Activated T-helper 2 cell treated with anti-CD3 and anti-CD28 coated beads, Interferon-gamma antibody, Interleukin-2, Interleukin-4, amounts not matched to agents 10 μg/mL and 5 μg/mL and 100 μg/mL, durations not matched to agents 14 hours and 24 hours and 36 hours (primary cell): ENCODE data around the gene ITLN2. TPM values are rescaled to one million over a fixed set of nuclear protein-coding genes. Genes with fewer than 3 reads are reported as not detected.
"Not testable (repeated sequence)": the region's sequence is repeated elsewhere in the genome, so short reads cannot be mapped to it uniquely, and the experiment has no call there.

Source experiments
- DNase-seq: peaks from one replicate; pipeline ENCODE4 v3.0.0; 2021; ENCODE audit warnings: low spot score
- H3K27ac Mint-ChIP-seq: one replicate; pipeline ENCODE4 v1.8.0; 2021; ENCODE audit warnings: mixed read lengths
- H3K27me3 Mint-ChIP-seq: one replicate; pipeline ENCODE4 v1.8.0; 2021; ENCODE audit warnings: low read depth, mixed read lengths
- H3K36me3 Mint-ChIP-seq: one replicate; pipeline ENCODE4 v1.8.0; 2021; ENCODE audit warnings: low read depth, mixed read lengths
- H3K4me1 Mint-ChIP-seq: one replicate; pipeline ENCODE4 v1.8.0; 2021; ENCODE audit warnings: low read depth, mixed read lengths
- H3K4me3 Mint-ChIP-seq: one replicate; pipeline ENCODE4 v1.8.0; 2021; ENCODE audit warnings: low read depth, mild to moderate bottlenecking, moderate library complexity, mixed read lengths
- H3K9me3 Mint-ChIP-seq: one replicate; pipeline ENCODE4 v1.8.0; 2021; ENCODE audit warnings: mixed read lengths
- intact Hi-C: fragments of 100-400 bp; cut with micrococcal nuclease; formaldehyde crosslinking; loops from one replicate; pipeline ENCODE4 v1.15.1; 2023
- total RNA-seq: library from RNA; stranded (reverse); gene quantifications from 2 replicates; pipeline ENCODE4 v1.2.3, GENCODE V29; 2022

The ITLN2 gene
- total RNA-seq, 1 donor from 2014 or later: not detected

DNA sequence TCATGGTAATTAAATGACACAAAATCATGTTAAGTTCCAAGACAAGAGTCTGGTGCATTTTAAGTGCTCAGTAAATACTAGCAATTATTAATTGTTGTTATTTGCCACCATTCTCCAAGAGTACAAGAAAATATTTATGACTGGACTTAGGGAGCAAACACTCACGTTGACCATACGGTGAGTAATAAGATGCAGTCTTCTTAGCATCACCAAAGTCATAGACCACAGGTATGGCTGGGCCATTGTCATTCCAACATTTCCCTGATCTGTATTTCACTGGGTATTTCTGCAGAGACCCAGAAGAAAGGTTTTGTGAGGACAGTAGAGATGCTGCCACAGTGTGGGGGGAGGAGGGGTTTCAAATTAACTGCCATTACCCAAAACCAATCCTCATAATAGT lies 4.7 kb downstream of the ITLN2 start:
- Mint-ChIP-seq H3K4me3 (no peak overlapping the region), H3K36me3 (no peaks in the 10 kb centered on the region)
- intact Hi-C loops: loop anchor here (5.0 kb wide), 1 partner anchor 173 kb away; no protein-coding TSS in a partner anchor

GRCh38 chr1:160949216-160949880 lies 5.3 kb downstream of the ITLN2 start:
- intact Hi-C loops, DNase-seq, H3K4me1 Mint-ChIP-seq, H3K27ac Mint-ChIP-seq, H3K27me3 Mint-ChIP-seq, H3K4me3 Mint-ChIP-seq, H3K36me3 Mint-ChIP-seq, H3K9me3 Mint-ChIP-seq: not testable (repeated sequence)

More for the DNA sequence above, 4.7 kb downstream of the ITLN2 start:
- no peak for DNase-seq
- Mint-ChIP-seq H3K27ac (no peak overlapping the region), H3K9me3 (no peaks in the 10 kb centered on the region), H3K27me3 (no peaks in the 10 kb centered on the region), H3K4me1 (peaks cover 7% of the 10 kb centered on the region)

- H3K27ac Mint-ChIP-seq, intact Hi-C loops, H3K27me3 Mint-ChIP-seq, H3K9me3 Mint-ChIP-seq, H3K4me1 Mint-ChIP-seq, H3K36me3 Mint-ChIP-seq, DNase-seq, H3K4me3 Mint-ChIP-seq: not testable (repeated sequence)
Observed at GRCh38 chr1:160947174-160947759, 7.3 kb downstream of the ITLN2 start.

GRCh38 chr1:160945881-160946280 lies 8.7 kb downstream of the ITLN2 start:
- H3K36me3 Mint-ChIP-seq, H3K9me3 Mint-ChIP-seq, H3K4me3 Mint-ChIP-seq, H3K27ac Mint-ChIP-seq, DNase-seq, H3K27me3 Mint-ChIP-seq, intact Hi-C loops, H3K4me1 Mint-ChIP-seq: not testable (repeated sequence)

GRCh38 chr1:160945079-160945478 lies 9.5 kb downstream of the ITLN2 start:
- no peaks in the 10 kb centered on the region for H3K4me1 Mint-ChIP-seq
- no peak overlapping the region for H3K27ac Mint-ChIP-seq
- DNase-seq: no peak
- H3K27me3 Mint-ChIP-seq: peaks cover 9% of the 10 kb centered on the region
- intact Hi-C loops: no loop called here
- no peaks in the 10 kb centered on the region for H3K9me3 Mint-ChIP-seq
- no peaks in the 10 kb centered on the region for H3K36me3 Mint-ChIP-seq
- no peak overlapping the region for H3K4me3 Mint-ChIP-seq

DNA sequence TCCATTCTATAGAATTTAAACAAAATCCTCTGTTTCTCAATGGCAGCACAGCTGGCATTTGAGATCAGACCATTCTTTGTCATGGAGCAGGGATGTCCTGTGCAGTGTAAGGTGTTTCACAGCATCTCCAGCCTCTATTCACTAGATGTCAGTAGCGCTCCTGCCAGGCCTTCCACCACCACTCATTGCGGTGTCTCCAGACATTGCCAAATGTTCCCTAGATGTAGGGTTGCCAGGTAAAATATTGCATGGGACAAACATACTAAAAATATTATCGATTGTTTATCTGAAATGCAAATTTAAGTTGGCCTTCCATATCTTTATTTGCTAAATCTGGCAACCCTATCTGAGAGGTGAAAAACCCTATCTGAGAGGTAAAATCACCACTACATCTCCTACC lies 11.7 kb downstream of the ITLN2 start:
- Mint-ChIP-seq H3K27me3 (peaks cover 24% of the 10 kb centered on the region), H3K36me3 (no peaks in the 10 kb centered on the region), H3K4me1 (no peaks in the 10 kb centered on the region), H3K4me3 (no peak overlapping the region), H3K27ac (no peak overlapping the region), H3K9me3 (no peaks in the 10 kb centered on the region)
- intact Hi-C loops: no loop called here
- DNase-seq: no peak

DNA sequence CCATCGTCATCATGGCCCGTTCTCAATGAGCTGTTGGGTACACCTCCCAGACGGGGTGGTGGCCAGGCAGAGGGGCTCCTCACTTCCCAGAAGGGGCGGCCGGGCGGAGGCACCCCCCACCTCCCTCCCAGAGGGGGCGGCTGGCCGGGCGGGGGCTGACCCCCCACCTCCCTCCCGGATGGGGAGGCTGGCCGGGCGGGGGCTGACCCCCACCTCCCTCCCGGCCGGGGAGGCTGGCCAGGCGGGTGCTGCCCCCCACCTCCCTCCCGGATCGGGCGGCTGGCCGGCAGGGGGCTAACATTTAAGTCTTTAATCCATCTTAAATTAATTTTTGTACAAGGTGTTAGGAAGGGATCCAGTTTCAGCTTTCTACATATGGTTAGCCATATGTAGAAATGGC lies 17.9 kb downstream of the ITLN2 start:
- H3K27me3 Mint-ChIP-seq: peaks cover 33% of the 10 kb centered on the region
- H3K4me3 Mint-ChIP-seq, H3K27ac Mint-ChIP-seq, H3K36me3 Mint-ChIP-seq, intact Hi-C loops, DNase-seq, H3K4me1 Mint-ChIP-seq, H3K9me3 Mint-ChIP-seq: not testable (repeated sequence)

DNA sequence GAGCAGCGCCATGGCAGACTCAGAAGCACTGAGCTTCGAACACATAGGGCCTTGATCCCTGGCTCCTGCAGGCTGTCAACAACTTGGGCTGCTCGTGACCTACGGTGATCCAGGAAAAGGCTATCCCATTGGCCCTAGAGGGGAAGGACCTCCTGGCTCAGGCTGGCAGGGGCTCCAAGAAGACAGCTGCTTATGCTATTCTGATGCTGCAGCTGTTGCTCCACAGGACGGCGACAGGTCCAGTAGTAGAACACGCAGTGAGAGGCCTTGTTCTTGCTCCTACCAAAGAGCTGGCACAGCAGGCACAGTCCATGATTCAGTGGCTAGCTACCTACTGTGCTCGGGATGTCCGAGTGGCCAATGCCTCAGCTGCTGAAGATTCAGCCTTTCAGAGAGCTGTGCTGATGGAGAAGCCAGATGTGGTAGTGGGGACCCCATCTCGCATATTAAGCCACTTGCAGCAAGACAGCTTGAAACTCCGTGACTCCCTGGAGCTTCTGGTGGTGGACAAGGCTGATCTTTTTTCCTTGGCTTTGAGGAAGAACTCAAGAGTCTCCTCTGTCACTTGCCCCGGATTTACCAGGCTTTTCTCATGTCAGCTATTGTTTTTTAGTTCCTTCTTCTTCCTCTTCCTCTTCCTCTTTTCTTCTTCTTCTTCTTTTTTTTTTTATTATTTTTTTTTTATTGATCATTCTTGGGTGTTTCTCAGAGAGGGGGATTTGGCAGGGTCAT lies 18.9 kb downstream of the ITLN2 start:
- Mint-ChIP-seq H3K4me1 (no peaks in the 10 kb centered on the region), H3K27ac (no peak overlapping the region), H3K4me3 (no peak overlapping the region), H3K9me3 (no peaks in the 10 kb centered on the region), H3K27me3 (peaks cover 39% of the 10 kb centered on the region), H3K36me3 (no peaks in the 10 kb centered on the region)
- intact Hi-C loops: no loop called here
- no peak for DNase-seq

DNA sequence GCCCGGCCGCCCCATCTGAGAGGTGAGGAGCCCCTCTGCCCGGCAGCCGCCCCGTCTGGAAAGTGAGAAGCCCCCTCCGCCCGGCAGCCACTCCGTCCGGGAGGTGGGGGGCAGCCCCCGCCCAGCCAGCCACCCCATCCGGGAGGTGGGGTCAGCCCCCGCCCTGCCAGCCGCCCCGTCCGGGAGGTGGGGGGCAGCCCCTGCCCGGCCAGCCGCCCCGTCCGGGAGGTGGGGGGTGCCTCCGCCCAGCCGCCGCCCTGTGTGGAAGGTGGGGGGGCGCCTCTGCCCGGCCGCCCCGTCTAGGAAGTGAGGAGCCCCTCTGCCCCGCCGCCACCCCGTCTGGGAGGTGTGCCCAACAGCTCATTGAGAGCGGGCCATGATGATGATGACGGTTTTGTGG lies 21.3 kb downstream of the ITLN2 start:
- H3K4me1 Mint-ChIP-seq, H3K4me3 Mint-ChIP-seq, DNase-seq, intact Hi-C loops, H3K9me3 Mint-ChIP-seq, H3K27ac Mint-ChIP-seq, H3K36me3 Mint-ChIP-seq: not testable (repeated sequence)
- peaks cover 23% of the 10 kb centered on the region for H3K27me3 Mint-ChIP-seq

DNA sequence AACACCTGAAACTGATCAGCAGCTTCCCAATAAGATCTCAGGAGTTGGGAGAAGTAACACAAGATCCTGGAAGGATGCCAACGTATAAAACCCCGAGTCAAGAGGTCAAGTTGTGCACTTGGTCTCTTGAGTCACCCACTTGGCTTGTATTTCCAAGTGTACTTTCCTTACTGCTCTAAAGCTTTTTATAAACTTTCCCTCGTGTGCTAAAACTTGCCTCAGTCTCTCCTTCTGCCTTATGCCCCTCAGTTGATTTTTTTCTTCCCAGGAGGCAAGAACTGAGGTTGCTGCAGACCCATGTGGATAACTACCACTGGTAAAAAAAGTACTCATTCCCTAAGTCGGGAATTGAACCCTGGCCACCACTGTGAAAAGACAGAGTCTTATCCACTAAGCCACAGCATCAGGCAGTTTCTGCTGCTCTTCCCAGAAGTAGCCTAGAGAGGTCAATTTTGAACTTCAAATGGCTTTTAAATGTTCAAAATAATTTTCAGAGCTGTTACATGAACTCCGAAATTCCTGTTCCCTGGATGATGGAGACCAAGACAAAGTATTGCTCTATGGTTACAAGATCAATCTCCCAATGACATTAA lies 28.9 kb downstream of the ITLN2 start:
- Mint-ChIP-seq H3K27ac (no peak overlapping the region), H3K4me3 (no peak overlapping the region), H3K4me1 (no peaks in the 10 kb centered on the region), H3K27me3 (peaks cover 5% of the 10 kb centered on the region), H3K36me3 (no peaks in the 10 kb centered on the region), H3K9me3 (peaks cover 21% of the 10 kb centered on the region)
- intact Hi-C loops: no loop called here
- DNase-seq: no peak

GRCh38 chr1:160924791-160925651 lies 29.6 kb downstream of the ITLN2 start:
- peaks cover 6% of the 10 kb centered on the region for H3K27me3 Mint-ChIP-seq
- H3K27ac Mint-ChIP-seq: no peak overlapping the region
- no peak for DNase-seq
- no peak overlapping the region for H3K4me3 Mint-ChIP-seq
- peaks cover 26% of the 10 kb centered on the region for H3K9me3 Mint-ChIP-seq
- intact Hi-C loops: no loop called here
- no peaks in the 10 kb centered on the region for H3K36me3 Mint-ChIP-seq
- H3K4me1 Mint-ChIP-seq: no peaks in the 10 kb centered on the region

DNA sequence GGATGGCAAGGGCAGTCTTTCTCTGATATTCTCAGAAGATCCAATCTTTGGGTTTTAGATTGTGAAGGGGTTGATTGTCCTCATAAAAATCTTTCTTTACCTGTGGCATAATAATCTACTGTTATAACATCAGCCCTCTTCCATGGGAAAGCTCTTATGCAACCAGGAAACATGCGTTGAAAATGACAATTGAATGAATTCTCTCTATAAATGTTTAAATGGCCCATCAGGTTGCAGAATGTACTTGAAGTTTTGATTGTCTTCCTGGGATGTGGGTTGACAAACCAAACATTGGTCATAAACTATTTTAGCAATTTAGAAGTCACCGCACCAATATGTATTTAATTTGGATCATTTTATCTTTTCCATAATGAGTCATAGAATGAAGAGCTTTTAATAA lies 37.9 kb downstream of the ITLN2 start:
- peaks cover 26% of the 10 kb centered on the region for H3K27me3 Mint-ChIP-seq
- no peak overlapping the region for H3K4me3 Mint-ChIP-seq
- no peak overlapping the region for H3K27ac Mint-ChIP-seq
- H3K4me1 Mint-ChIP-seq: no peaks in the 10 kb centered on the region
- DNase-seq: no peak
- H3K36me3 Mint-ChIP-seq: no peaks in the 10 kb centered on the region
- H3K9me3 Mint-ChIP-seq: peaks cover 20% of the 10 kb centered on the region
- intact Hi-C loops: no loop called here
